Measurements from ENCODE around the gene KIRREL1. TPM values are rescaled to one million over a fixed set of nuclear protein-coding genes. Genes with fewer than 3 reads are reported as not detected.
A peak's percentile ranks its signal among the peaks of the same experiment; 100 is the strongest.

KIRREL1 gene
- total RNA-seq, 1 experiment from 2014 or later, result 30.7 TPM

GRCh38 chr1:158016651-158017335, 23.3 kb downstream of the KIRREL1 start:
- H3K4me3 ChIP-seq, result no peak overlapping the region
- H3K4me1 ChIP-seq (replicated peaks; ENCODE audit: insufficient read depth), result peaks cover 61% of the 10 kb centered on the region
- intact Hi-C loops (cut with micrococcal nuclease; ENCODE audit: unreplicated experiment), result no loop called here
- H3K4me2 ChIP-seq, result peak overlapping the region; percentile 43
- peak in 1 of 2 experiments; percentile 65 for DNase-seq
- H4K20me1 ChIP-seq (ENCODE audit: insufficient read depth), result no peaks in the 10 kb centered on the region
- peaks cover 24% of the 10 kb centered on the region for H3K79me2 ChIP-seq (ENCODE audit: low read depth)
- H3F3A ChIP-seq (ENCODE audit: insufficient read depth, low read depth), result peaks cover 34% of the 10 kb centered on the region
- no peaks in the 10 kb centered on the region for H3K9me3 ChIP-seq (ENCODE audit: insufficient read depth, low read depth)
- ChIA-PET POLR2A (ENCODE audit: unreplicated experiment) (no interaction called here), CTCF (interaction anchor here (0.8 kb wide), 1 partner anchor 25 kb away, joined by 6 read pairs; no protein-coding TSS in a partner anchor)
- no peaks in the 10 kb centered on the region for H3K9me2 ChIP-seq (ENCODE audit: insufficient read depth)
- H3K36me3 ChIP-seq (ENCODE audit: low read depth), result no peaks in the 10 kb centered on the region
- H2AFZ ChIP-seq, result no peak overlapping the region
- BruUV-seq (replicated peaks), result no TSS peak
- no peaks in the 10 kb centered on the region for H3K27me3 ChIP-seq (ENCODE audit: insufficient read depth, low read depth)
- peak overlapping the region; percentile 74 for H3K27ac ChIP-seq
- no peak for TF ChIP-seq EZH2 (IDR thresholded peaks at IDR 0.05; ENCODE audit: low read depth)
- TF ChIP-seq CTCF (conservative IDR thresholded peaks at IDR 0.05), result no peak

- Histone ChIP-seq H3K4me3 (no peak overlapping the region), H2AFZ (no peak overlapping the region), H3K36me3 (ENCODE audit: low read depth) (no peaks in the 10 kb centered on the region), H4K20me1 (ENCODE audit: insufficient read depth) (no peaks in the 10 kb centered on the region), H3K27me3 (ENCODE audit: insufficient read depth, low read depth) (no peaks in the 10 kb centered on the region), H3K79me2 (ENCODE audit: low read depth) (peaks cover 31% of the 10 kb centered on the region), H3K27ac (peak overlapping the region; percentile 74; the same call in 1 of the 2 replicates), H3K9me2 (ENCODE audit: insufficient read depth) (no peaks in the 10 kb centered on the region), H3K9me3 (ENCODE audit: insufficient read depth, low read depth) (no peaks in the 10 kb centered on the region), H3F3A (ENCODE audit: insufficient read depth, low read depth) (peaks cover 34% of the 10 kb centered on the region), H3K4me1 (replicated peaks; ENCODE audit: insufficient read depth) (peaks cover 73% of the 10 kb centered on the region), H3K4me2 (no peak overlapping the region)
- CTCF ChIA-PET, result no interaction called here
- POLR2A ChIA-PET (ENCODE audit: unreplicated experiment), result interaction anchor here (0.6 to 0.7 kb wide), 2 partner anchors 13 to 16 kb away, joined by 3 to 5 read pairs; no protein-coding TSS in a partner anchor
- no peak for DNase-seq
- no peak for TF ChIP-seq CTCF (conservative IDR thresholded peaks at IDR 0.05)
- no peak for TF ChIP-seq EZH2 (IDR thresholded peaks at IDR 0.05; ENCODE audit: low read depth)
- no TSS peak for BruUV-seq (replicated peaks)
- intact Hi-C loops (cut with micrococcal nuclease; ENCODE audit: unreplicated experiment), result no loop called here
Measured at GRCh38 chr1:158017800-158018595, 24.6 kb downstream of the KIRREL1 start.

GRCh38 chr1:158019171-158019868, 25.9 kb downstream of the KIRREL1 start:
- peak overlapping the region; percentile 74 for H3K27ac ChIP-seq
- ChIA-PET CTCF (interaction anchor here (0.9 to 1.0 kb wide), 2 partner anchors 25 to 27 kb away, joined by 3 read pairs; no protein-coding TSS in a partner anchor), POLR2A (ENCODE audit: unreplicated experiment) (interaction anchor here (1.9 kb wide), 1 partner anchor 9 kb away, joined by 23 read pairs; no protein-coding TSS in a partner anchor)
- DNase-seq, result peak; percentile 64 to 83
- H4K20me1 ChIP-seq (ENCODE audit: insufficient read depth), result no peaks in the 10 kb centered on the region
- intact Hi-C loops (cut with micrococcal nuclease; ENCODE audit: unreplicated experiment), result loop anchor here (1.0 kb wide), 1 partner anchor 9 kb away; no protein-coding TSS in a partner anchor
- H2AFZ ChIP-seq, result peak overlapping the region; percentile 58; the same call in 1 of the 2 replicates
- no peaks in the 10 kb centered on the region for H3K9me3 ChIP-seq (ENCODE audit: insufficient read depth, low read depth)
- H3K9me2 ChIP-seq (ENCODE audit: insufficient read depth), result no peaks in the 10 kb centered on the region
- peak overlapping the region; percentile 40; the same call in 1 of the 2 replicates for H3K4me3 ChIP-seq
- peak overlapping the region; percentile 85 for H3K4me2 ChIP-seq
- no peaks in the 10 kb centered on the region for H3K36me3 ChIP-seq (ENCODE audit: low read depth)
- peaks cover 34% of the 10 kb centered on the region for H3F3A ChIP-seq (ENCODE audit: insufficient read depth, low read depth)
- no peak for TF ChIP-seq EZH2 (IDR thresholded peaks at IDR 0.05; ENCODE audit: low read depth)
- no peak for TF ChIP-seq CTCF (conservative IDR thresholded peaks at IDR 0.05)
- H3K4me1 ChIP-seq (replicated peaks; ENCODE audit: insufficient read depth), result peaks cover 77% of the 10 kb centered on the region
- H3K79me2 ChIP-seq (ENCODE audit: low read depth), result peaks cover 35% of the 10 kb centered on the region
- H3K27me3 ChIP-seq (ENCODE audit: insufficient read depth, low read depth), result no peaks in the 10 kb centered on the region
- BruUV-seq (replicated peaks), result TSS peak; percentile 75

Data from PC-9 (cell line).